Measurements from ENCODE around the gene NUDT3. TPM values are rescaled to one million over a fixed set of nuclear protein-coding genes. Genes with fewer than 3 reads are reported as not detected.
"Not testable (repeated sequence)": the region's sequence is repeated elsewhere in the genome, so short reads cannot be mapped to it uniquely, and the experiment has no call there.

Gene NUDT3
- total RNA-seq, 4 donors from 2014 or later, result 32.2 to 66.3 (median 46.9) TPM

GRCh38 chr6:34373511-34373910, 19.0 kb downstream of the NUDT3 start:
- WGBS, 2 donors (ENCODE audit: low coverage in 1 of 2), result 90 to 96% methylated on average over 4 to 5 of the region's 5 CpGs
- no peak for ATAC-seq
- H3K27ac ChIP-seq, result no peak overlapping the region
- no peaks in the 10 kb centered on the region for H3K27me3 ChIP-seq
- peaks cover 0 to 40% (median 0%) of the 10 kb centered on the region in 3 donors for H3K4me1 ChIP-seq
- H3K9me3 ChIP-seq, result no peaks in the 10 kb centered on the region
- H3K4me3 ChIP-seq, result no peak overlapping the region
- H3K36me3 ChIP-seq, result no peaks in the 10 kb centered on the region
- TF ChIP-seq POLR2AphosphoS5 (IDR thresholded peaks at IDR 0.05) (no peak), POLR2A (IDR thresholded peaks at IDR 0.05) (no peak), EP300 (IDR thresholded peaks at IDR 0.05) (no peak)
- TF ChIP-seq, protein P1, sequence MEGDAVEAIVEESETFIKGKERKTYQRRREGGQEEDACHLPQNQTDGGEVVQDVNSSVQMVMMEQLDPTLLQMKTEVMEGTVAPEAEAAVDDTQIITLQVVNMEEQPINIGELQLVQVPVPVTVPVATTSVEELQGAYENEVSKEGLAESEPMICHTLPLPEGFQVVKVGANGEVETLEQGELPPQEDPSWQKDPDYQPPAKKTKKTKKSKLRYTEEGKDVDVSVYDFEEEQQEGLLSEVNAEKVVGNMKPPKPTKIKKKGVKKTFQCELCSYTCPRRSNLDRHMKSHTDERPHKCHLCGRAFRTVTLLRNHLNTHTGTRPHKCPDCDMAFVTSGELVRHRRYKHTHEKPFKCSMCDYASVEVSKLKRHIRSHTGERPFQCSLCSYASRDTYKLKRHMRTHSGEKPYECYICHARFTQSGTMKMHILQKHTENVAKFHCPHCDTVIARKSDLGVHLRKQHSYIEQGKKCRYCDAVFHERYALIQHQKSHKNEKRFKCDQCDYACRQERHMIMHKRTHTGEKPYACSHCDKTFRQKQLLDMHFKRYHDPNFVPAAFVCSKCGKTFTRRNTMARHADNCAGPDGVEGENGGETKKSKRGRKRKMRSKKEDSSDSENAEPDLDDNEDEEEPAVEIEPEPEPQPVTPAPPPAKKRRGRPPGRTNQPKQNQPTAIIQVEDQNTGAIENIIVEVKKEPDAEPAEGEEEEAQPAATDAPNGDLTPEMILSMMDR (IDR thresholded peaks at IDR 0.05), result no peak

- H3K36me3 ChIP-seq, H3K27ac ChIP-seq, H3K27me3 ChIP-seq, ATAC-seq, H3K4me3 ChIP-seq, H3K9me3 ChIP-seq: not testable (repeated sequence)
- H3K4me1 ChIP-seq, result peaks cover 0 to 40% (median 0%) of the 10 kb centered on the region in 3 donors
- 83 to 100% methylated on average over 2 to 5 of the region's 5 CpGs for WGBS, 2 donors (ENCODE audit: low coverage in 1 of 2)
These were observed 20.6 kb downstream of the NUDT3 start for GRCh38 chr6:34371865-34372264.

GRCh38 chr6:34370361-34370760, 22.1 kb downstream of the NUDT3 start:
- H3K27me3 ChIP-seq, result no peaks in the 10 kb centered on the region
- no peaks in the 10 kb centered on the region for H3K36me3 ChIP-seq
- no peaks in the 10 kb centered on the region for H3K9me3 ChIP-seq
- H3K27ac ChIP-seq, result peak overlapping the region in 1 of 4 donors; percentile 17
- no peak overlapping the region for H3K4me3 ChIP-seq
- WGBS, 2 donors (ENCODE audit: low coverage in 1 of 2), result 71 to 78% methylated on average over 4 to 5 of the region's 5 CpGs
- TF ChIP-seq EP300 (IDR thresholded peaks at IDR 0.05), result no peak
- no peak for TF ChIP-seq POLR2AphosphoS5 (IDR thresholded peaks at IDR 0.05)
- no peak for TF ChIP-seq POLR2A (IDR thresholded peaks at IDR 0.05)
- TF ChIP-seq, protein P1 (IDR thresholded peaks at IDR 0.05), result no peak
- ATAC-seq, result no peak
- H3K4me1 ChIP-seq, result peaks cover 0 to 40% (median 0%) of the 10 kb centered on the region in 3 donors

DNA sequence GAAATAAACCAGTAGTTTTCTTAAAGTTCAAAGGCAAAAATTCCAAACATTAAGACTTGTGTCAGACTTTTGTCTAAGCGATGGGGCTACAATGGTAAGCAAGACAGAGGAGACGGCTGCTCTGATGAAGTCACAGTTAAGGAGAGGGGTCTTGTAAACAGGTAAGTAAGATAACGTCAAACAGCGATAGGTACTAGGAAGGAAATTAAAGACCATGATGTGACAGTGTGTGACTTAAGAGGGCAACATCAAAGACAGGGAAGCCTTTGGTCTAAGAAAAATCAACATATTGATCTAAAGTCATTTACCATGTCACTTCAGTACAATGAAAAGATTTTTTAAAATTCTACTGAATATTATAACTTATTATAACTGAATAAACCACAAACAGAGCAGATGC, 23.1 kb downstream of the NUDT3 start:
- Histone ChIP-seq H3K4me3 (no peak overlapping the region), H3K4me1 (peaks cover 0 to 36% (median 0%) of the 10 kb centered on the region in 3 donors), H3K9me3 (no peaks in the 10 kb centered on the region), H3K27me3 (no peaks in the 10 kb centered on the region), H3K27ac (no peak overlapping the region), H3K36me3 (no peaks in the 10 kb centered on the region)
- no peak for ATAC-seq
- no peak for TF ChIP-seq POLR2A (IDR thresholded peaks at IDR 0.05)
- TF ChIP-seq, protein P1 (IDR thresholded peaks at IDR 0.05), result no peak
- TF ChIP-seq POLR2AphosphoS5 (IDR thresholded peaks at IDR 0.05), result no peak
- TF ChIP-seq EP300 (IDR thresholded peaks at IDR 0.05), result no peak
- 76 to 84% methylated on average over 3 to 4 of the region's 4 CpGs for WGBS, 2 donors (ENCODE audit: low coverage in 1 of 2)

- Histone ChIP-seq H3K4me3 (no peak overlapping the region), H3K27me3 (no peaks in the 10 kb centered on the region), H3K4me1 (peaks cover 0 to 46% (median 0%) of the 10 kb centered on the region in 3 donors), H3K27ac (no peak overlapping the region), H3K9me3 (no peaks in the 10 kb centered on the region), H3K36me3 (no peaks in the 10 kb centered on the region)
- no peak for ATAC-seq
- 74 to 83% methylated on average over 2 to 3 of the region's 3 CpGs for WGBS, 2 donors (ENCODE audit: low coverage in 1 of 2)
- TF ChIP-seq POLR2A (IDR thresholded peaks at IDR 0.05) (no peak), POLR2AphosphoS5 (IDR thresholded peaks at IDR 0.05) (no peak)
These were observed 25.9 kb downstream of the NUDT3 start for GRCh38 chr6:34366639-34366921.

DNA sequence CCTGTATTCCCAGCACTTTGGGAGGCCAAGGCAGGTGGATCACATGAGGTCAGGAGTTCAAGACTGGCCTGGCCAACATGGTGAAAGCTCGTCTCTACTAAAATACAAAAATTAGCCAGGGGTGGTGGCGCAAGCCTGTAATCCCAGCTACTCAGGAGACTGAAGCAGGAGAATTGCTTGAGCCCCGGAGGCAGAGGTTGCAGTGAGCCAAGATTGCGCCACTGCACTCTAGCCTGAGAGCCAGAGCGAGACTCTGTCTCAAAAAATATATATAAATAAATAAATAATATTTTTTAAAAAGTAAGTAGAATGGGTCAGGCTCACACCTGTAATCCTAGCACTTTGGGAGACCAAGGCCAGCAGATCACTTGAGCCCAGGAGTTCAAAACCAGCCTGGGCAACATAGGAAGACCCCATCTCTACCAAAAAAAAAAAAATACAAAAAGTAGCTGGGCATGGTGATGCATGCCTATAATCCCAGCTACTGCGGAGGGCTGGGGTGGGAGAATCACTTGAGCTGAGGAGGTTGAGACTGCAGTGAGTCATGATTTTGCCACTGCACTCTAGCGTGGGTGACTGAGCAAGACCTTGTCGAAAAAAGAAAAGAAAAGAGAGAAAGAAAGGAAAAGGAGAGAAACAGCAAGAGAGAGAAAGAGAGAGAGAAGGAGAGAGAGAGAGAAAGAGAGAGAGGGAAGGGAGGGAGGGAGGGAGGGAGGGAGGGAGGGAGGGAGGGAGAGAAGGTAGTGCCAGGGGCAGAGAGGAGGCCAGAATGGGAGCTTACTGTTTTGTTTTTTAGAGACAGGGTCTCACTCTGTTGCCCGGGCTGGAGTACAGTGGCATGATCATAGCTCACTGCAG, 26.5 kb downstream of the NUDT3 start:
- 77 to 84% methylated on average over 4 to 9 of the region's 9 CpGs for WGBS, 2 donors (ENCODE audit: low coverage in 1 of 2)
- not testable (repeated sequence) for H3K4me3 ChIP-seq, ATAC-seq, H3K27ac ChIP-seq, H3K9me3 ChIP-seq, H3K36me3 ChIP-seq, H3K27me3 ChIP-seq
- H3K4me1 ChIP-seq, result peaks cover 0 to 43% (median 0%) of the 10 kb centered on the region in 3 donors

DNA sequence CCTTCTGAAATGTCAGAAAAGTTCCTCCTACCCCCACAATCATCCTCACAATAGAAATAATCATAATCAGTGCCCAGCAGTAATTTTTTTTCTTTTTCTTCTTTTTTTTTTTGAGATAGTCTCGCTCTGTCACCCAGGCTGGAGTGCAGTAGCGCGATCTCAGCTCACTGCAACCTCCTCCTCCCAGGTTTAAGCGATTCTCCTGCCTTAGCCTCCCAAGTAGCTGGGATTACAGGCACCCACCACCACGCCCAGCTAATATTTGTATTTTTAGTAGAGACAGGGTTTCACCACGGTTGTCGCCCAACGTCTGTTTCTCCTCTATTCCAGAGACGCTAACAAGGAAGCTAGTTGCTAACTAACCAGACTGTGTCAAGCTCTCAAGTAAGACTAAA, 28.8 kb downstream of the NUDT3 start:
- WGBS, 2 donors (ENCODE audit: low coverage in 1 of 2), result 80 to 84% methylated on average over 1 to 9 of the region's 9 CpGs
- not testable (repeated sequence) for H3K9me3 ChIP-seq, H3K4me3 ChIP-seq, H3K27me3 ChIP-seq, H3K27ac ChIP-seq, H3K36me3 ChIP-seq, ATAC-seq
- peaks cover 0 to 42% (median 4%) of the 10 kb centered on the region in 3 donors for H3K4me1 ChIP-seq

All from gastroesophageal sphincter (tissue), 4 donors.